Upper lobe of right lung (tissue), 1 donor: Measurements from ENCODE around the gene TTC24. TPM values are rescaled to one million over a fixed set of nuclear protein-coding genes. Genes with fewer than 3 reads are reported as not detected.

Experiments
- ATAC-seq: fragments of 200-7000 bp; cut with Tn5 transposase; one replicate; pipeline ENCODE4 v1.9.1; 2020; ENCODE audit warnings: mild to moderate bottlenecking, moderate library complexity
- DNase-seq: peaks from one replicate; pipeline ENCODE4 v3.0.0-alpha.2; 2020
- H3K27ac ChIP-seq: fragments of 200-600 bp; one replicate; pipeline ENCODE4 v1.8.0; 2022
- H3K27me3 ChIP-seq: fragments of 200-600 bp; one replicate; pipeline ENCODE4 v1.8.0; 2022; ENCODE audit warnings: mild to moderate bottlenecking
- H3K36me3 ChIP-seq: fragments of 200-600 bp; one replicate; pipeline ENCODE4 v1.8.0; 2022
- H3K4me1 ChIP-seq: fragments of 200-600 bp; one replicate; pipeline ENCODE4 v1.8.0; 2022
- H3K4me3 ChIP-seq: fragments of 200-600 bp; one replicate; pipeline ENCODE4 v1.8.0; 2022; ENCODE audit warnings: mild to moderate bottlenecking
- H3K9me3 ChIP-seq: fragments of 200-600 bp; one replicate; pipeline ENCODE4 v1.8.0; 2022
- CTCF ChIP-seq: fragments of 200-600 bp; IDR thresholded peaks from one replicate; pipeline ENCODE4 v1.8.0; 2022; ENCODE audit warnings: antibody characterized with exemption
- intact Hi-C: fragments of 100-400 bp; cut with DNase I; formaldehyde crosslinking; loops from one replicate; pipeline ENCODE4 v1.11.0; 2022
- long read RNA-seq: library from polyadenylated mRNA; unstranded; transcript quantifications from one replicate; pipeline ENCODE4 v2.0.0, GENCODE V29; 2021
- total RNA-seq: library from RNA; stranded (reverse); fragmentation: NEBNext Ultra II Directional; extraction: Animal tissue kit (Norgen Biotek cat#: 25700); gene quantifications from one replicate; pipeline ENCODE4 v1.2.1, GENCODE V29; 2021
- donor health status: DM: no; HTN: yes; CAD: no; lungs with severe emphysema.

Gene TTC24
- not detected for total RNA-seq
- long read RNA-seq, result 0 reads

DNA sequence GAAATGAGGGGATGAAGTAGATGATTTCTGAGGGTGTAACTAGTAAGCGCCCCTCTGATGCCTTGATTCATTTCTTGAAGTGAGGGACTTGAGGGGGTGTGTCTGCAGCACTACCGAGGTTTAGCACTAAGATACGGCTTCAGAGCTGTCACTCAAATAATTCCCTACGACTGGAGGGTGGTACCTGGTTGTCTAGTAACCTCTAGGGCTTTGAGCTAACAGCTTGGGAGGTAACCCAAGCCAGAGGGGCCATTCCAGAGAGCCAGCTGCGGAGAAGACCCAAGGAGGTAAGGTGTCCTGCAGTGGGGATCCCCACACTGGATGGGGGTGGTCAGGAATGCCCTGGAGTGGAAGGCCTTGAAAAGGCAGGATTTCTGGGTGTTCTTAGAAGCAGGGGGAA lies at the start of gene TTC24:
Gene TTC24 (plus strand): TSS at position 252 of the 400 bp plus-strand sequence. CDS start 1,642 bp downstream, outside the sequence.
- no peaks in the 10 kb centered on the region for H3K27me3 ChIP-seq
- H3K4me3 ChIP-seq, result no peak within 1 kb of the TSS
- intact Hi-C loops, result no loop called here
- H3K27ac ChIP-seq, result no peak within 1 kb of the TSS
- no peaks in the 10 kb centered on the region for H3K36me3 ChIP-seq
- H3K4me1 ChIP-seq, result no peaks in the 10 kb centered on the region
- no peak for DNase-seq
- TF ChIP-seq CTCF, result no peak
- no peak for ATAC-seq
- no peaks in the 10 kb centered on the region for H3K9me3 ChIP-seq

GRCh38 chr1:156530006-156530405 lies 49.5 kb upstream of the TTC24 start:
- Histone ChIP-seq H3K27ac (no peak overlapping the region), H3K9me3 (no peaks in the 10 kb centered on the region), H3K4me3 (no peak overlapping the region), H3K27me3 (no peaks in the 10 kb centered on the region), H3K36me3 (no peaks in the 10 kb centered on the region), H3K4me1 (no peaks in the 10 kb centered on the region)
- intact Hi-C loops, result no loop called here
- DNase-seq (peak; percentile 51), ATAC-seq (no peak)
- TF ChIP-seq CTCF, result no peak

GRCh38 chr1:156532374-156532773 lies 47.1 kb upstream of the TTC24 start:
- Histone ChIP-seq H3K36me3 (no peaks in the 10 kb centered on the region), H3K4me3 (no peak overlapping the region), H3K27me3 (no peaks in the 10 kb centered on the region), H3K9me3 (no peaks in the 10 kb centered on the region), H3K27ac (no peak overlapping the region), H3K4me1 (no peaks in the 10 kb centered on the region)
- TF ChIP-seq CTCF, result no peak
- peak; percentile 12 for DNase-seq
- intact Hi-C loops, result no loop called here
- ATAC-seq, result no peak

- H3K27ac ChIP-seq, result no peak overlapping the region
- intact Hi-C loops, result no loop called here
- no peak for TF ChIP-seq CTCF
- H3K4me3 ChIP-seq, result no peak overlapping the region
- ATAC-seq (no peak), DNase-seq (peak; percentile 49)
- H3K9me3 ChIP-seq, result no peaks in the 10 kb centered on the region
- no peaks in the 10 kb centered on the region for H3K36me3 ChIP-seq
- no peaks in the 10 kb centered on the region for H3K27me3 ChIP-seq
- H3K4me1 ChIP-seq, result no peaks in the 10 kb centered on the region
Observed at GRCh38 chr1:156533568-156534220, 45.8 kb upstream of the TTC24 start.

- intact Hi-C loops, result no loop called here
- no peaks in the 10 kb centered on the region for H3K27me3 ChIP-seq
- H3K4me1 ChIP-seq, result no peaks in the 10 kb centered on the region
- no peak for ATAC-seq
- H3K4me3 ChIP-seq, result no peak overlapping the region
- H3K27ac ChIP-seq, result no peak overlapping the region
- DNase-seq, result peak; percentile 37
- H3K9me3 ChIP-seq, result no peaks in the 10 kb centered on the region
- no peak for TF ChIP-seq CTCF
- no peaks in the 10 kb centered on the region for H3K36me3 ChIP-seq
Observed at GRCh38 chr1:156534424-156535060, 45.0 kb upstream of the TTC24 start.
